ENCODE measurements around the gene CTU2.

Gene CTU2

GRCh38 chr16:88712362-88712979 lies 6.2 kb downstream of the CTU2 start:
- DNase-seq = no peak
- intact Hi-C loops (cut with DNase I) = no loop called here

- intact Hi-C loops (cut with DNase I) = no loop called here
Measured at GRCh38 chr16:88713054-88713453, 6.8 kb downstream of the CTU2 start.

GRCh38 chr16:88713568-88714419 lies 7.5 kb downstream of the CTU2 start:
- intact Hi-C loops (cut with DNase I) = no loop called here
- no peak for DNase-seq

More at GRCh38 chr16:88713054-88713453, 6.8 kb downstream of the CTU2 start:
- DNase-seq = no peak

- no peak for DNase-seq
- intact Hi-C loops (cut with DNase I) = no loop called here
Measured at GRCh38 chr16:88714420-88715302, 8.4 kb downstream of the CTU2 start.

GRCh38 chr16:88715312-88716190 lies 9.2 kb downstream of the CTU2 start:
- intact Hi-C loops (cut with DNase I) = no loop called here
- no peak for DNase-seq

GRCh38 chr16:88716201-88716600 lies 9.9 kb downstream of the CTU2 start:
- DNase-seq = no peak
- intact Hi-C loops (cut with DNase I) = no loop called here

GRCh38 chr16:88716601-88717001 lies 10.3 kb downstream of the CTU2 start:
- no peak for DNase-seq
- intact Hi-C loops (cut with DNase I) = no loop called here

GRCh38 chr16:88718178-88718577 lies 11.9 kb downstream of the CTU2 start:
- intact Hi-C loops (cut with DNase I) = no loop called here
- no peak for DNase-seq

GRCh38 chr16:88719267-88719932 lies 13.1 kb downstream of the CTU2 start:
- intact Hi-C loops (cut with DNase I) = no loop called here
- peak; percentile 71 to 97 (median 80) for DNase-seq

- intact Hi-C loops (cut with DNase I) = no loop called here
- no peak for DNase-seq
Measured at GRCh38 chr16:88719933-88720296, 13.6 kb downstream of the CTU2 start.

GRCh38 chr16:88720396-88720970 lies 14.2 kb downstream of the CTU2 start:
- DNase-seq = no peak
- intact Hi-C loops (cut with DNase I) = no loop called here

GRCh38 chr16:88721236-88721635 lies 14.9 kb downstream of the CTU2 start:
- intact Hi-C loops (cut with DNase I) = no loop called here
- DNase-seq = no peak

- intact Hi-C loops (cut with DNase I) = no loop called here
- DNase-seq = no peak
Measured at GRCh38 chr16:88721815-88722755, 15.8 kb downstream of the CTU2 start.

GRCh38 chr16:88722784-88723506 lies 16.6 kb downstream of the CTU2 start:
- no peak for DNase-seq

GRCh38 chr16:88723507-88723887 lies 17.2 kb downstream of the CTU2 start:
- DNase-seq = no peak

More at GRCh38 chr16:88722784-88723506, 16.6 kb downstream of the CTU2 start:
- intact Hi-C loops (cut with DNase I) = no loop called here

GRCh38 chr16:88723911-88724310 lies 17.6 kb downstream of the CTU2 start:
- DNase-seq = no peak
- intact Hi-C loops (cut with DNase I) = no loop called here

More at GRCh38 chr16:88723507-88723887, 17.2 kb downstream of the CTU2 start:
- intact Hi-C loops (cut with DNase I) = no loop called here

- intact Hi-C loops (cut with DNase I) = no loop called here
- no peak for DNase-seq
Measured at GRCh38 chr16:88724855-88725555, 18.7 kb downstream of the CTU2 start.

All from posterior cingulate gyrus (tissue), 11 donors.